ENCODE measurements around the gene TIMP2.

DNA sequence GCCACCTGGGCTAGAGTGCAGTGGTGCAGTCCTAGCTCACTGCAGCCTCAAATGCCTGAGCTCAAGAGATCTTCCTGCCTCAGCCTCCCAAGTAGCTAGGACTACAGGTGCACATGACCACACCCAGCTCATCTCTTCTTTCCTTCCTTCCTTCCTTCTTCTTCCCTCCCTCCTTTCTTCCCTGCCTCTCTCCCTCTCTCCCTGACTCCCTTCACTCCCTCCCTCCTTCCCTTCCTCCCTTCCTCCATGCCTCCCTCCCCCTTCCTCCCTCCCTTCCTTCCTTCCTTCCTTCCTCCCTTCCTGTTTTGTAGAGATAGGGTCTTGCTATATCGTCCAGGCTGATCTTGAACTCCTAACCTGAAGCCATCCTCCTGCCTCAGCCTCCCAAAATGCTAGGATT is 61.1 kb downstream of the TIMP2 start:
- no peak for TF ChIP-seq POLR2A (IDR thresholded peaks at IDR 0.05)
- TF ChIP-seq, protein P1, sequence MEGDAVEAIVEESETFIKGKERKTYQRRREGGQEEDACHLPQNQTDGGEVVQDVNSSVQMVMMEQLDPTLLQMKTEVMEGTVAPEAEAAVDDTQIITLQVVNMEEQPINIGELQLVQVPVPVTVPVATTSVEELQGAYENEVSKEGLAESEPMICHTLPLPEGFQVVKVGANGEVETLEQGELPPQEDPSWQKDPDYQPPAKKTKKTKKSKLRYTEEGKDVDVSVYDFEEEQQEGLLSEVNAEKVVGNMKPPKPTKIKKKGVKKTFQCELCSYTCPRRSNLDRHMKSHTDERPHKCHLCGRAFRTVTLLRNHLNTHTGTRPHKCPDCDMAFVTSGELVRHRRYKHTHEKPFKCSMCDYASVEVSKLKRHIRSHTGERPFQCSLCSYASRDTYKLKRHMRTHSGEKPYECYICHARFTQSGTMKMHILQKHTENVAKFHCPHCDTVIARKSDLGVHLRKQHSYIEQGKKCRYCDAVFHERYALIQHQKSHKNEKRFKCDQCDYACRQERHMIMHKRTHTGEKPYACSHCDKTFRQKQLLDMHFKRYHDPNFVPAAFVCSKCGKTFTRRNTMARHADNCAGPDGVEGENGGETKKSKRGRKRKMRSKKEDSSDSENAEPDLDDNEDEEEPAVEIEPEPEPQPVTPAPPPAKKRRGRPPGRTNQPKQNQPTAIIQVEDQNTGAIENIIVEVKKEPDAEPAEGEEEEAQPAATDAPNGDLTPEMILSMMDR (IDR thresholded peaks at IDR 0.05) = no peak
